MM.1S (cell line): ENCODE data around the gene TUFM.

Experiments used
- CTCF ChIP-seq: fragments of 300-600 bp; sonication (generic); IDR thresholded peaks from 2 replicates; pipeline ENCODE4 v1.5.1; 2016; ENCODE audit warnings: antibody characterized with exemption, low read length, mixed read lengths
- EZH2 ChIP-seq: fragments of 300-600 bp; sonication (generic); optimal IDR thresholded peaks from 2 replicates; pipeline ENCODE3; 2017; ENCODE audit warnings: low read depth, mild to moderate bottlenecking, antibody characterized with exemption, low read length, mixed read lengths
- EZH2phosphoT487 ChIP-seq: fragments of 300-600 bp; sonication (generic); IDR thresholded peaks from 2 replicates; pipeline ENCODE4 v1.6.1; 2018; ENCODE audit warnings: antibody characterized with exemption, low read length

- TF ChIP-seq CTCF, result no peak
- no peak for TF ChIP-seq EZH2
- no peak for TF ChIP-seq EZH2phosphoT487
Observed at GRCh38 chr16:28845293-28845692, 855 bp downstream of the TUFM start.
